HepG2 (cell line): ENCODE data around the gene DUS2. TPM values are rescaled to one million over a fixed set of nuclear protein-coding genes. Genes with fewer than 3 reads are reported as not detected.

Experiments used
- ADNP ChIP-seq: sonication (generic); formaldehyde crosslinking; IDR thresholded peaks from 2 replicates; pipeline ENCODE4 v1.4.0; 2020; ENCODE audit warnings: missing genetic modification reagents
- ATF7-NPFF ChIP-seq: sonication (generic); formaldehyde crosslinking; IDR thresholded peaks from 2 replicates; pipeline ENCODE4 v1.8.1; 2023; ENCODE audit warnings: mild to moderate bottlenecking, low read depth, missing genetic modification reagents, moderate library complexity
- FIP1L1 ChIP-seq: fragments of 200-400 bp; formaldehyde crosslinking; IDR thresholded peaks from 2 replicates; pipeline ENCODE4 v1.6.1; 2018; ENCODE audit warnings: low read depth, mild to moderate bottlenecking, low read length, moderate library complexity, borderline replicate concordance; ENCODE audit not compliant: insufficient read depth
- HMG20A ChIP-seq: IDR thresholded peaks from 2 replicates; pipeline ENCODE4 v1.6.1; 2016; ENCODE audit warnings: borderline replicate concordance
- JARID2 ChIP-seq: sonication (generic); formaldehyde crosslinking; IDR thresholded peaks from 2 replicates; pipeline ENCODE4 v1.8.1; 2023; ENCODE audit warnings: missing genetic modification reagents, inconsistent platforms; ENCODE audit not compliant: insufficient replicate concordance
- MEIS2 ChIP-seq: sonication (generic); formaldehyde crosslinking; IDR thresholded peaks from 2 replicates; pipeline ENCODE4 v1.9.0; 2021; ENCODE audit warnings: mild to moderate bottlenecking, missing genetic modification reagents
- NFKBIZ ChIP-seq: IDR thresholded peaks from 2 replicates; pipeline ENCODE4 v1.6.1; 2018; ENCODE audit warnings: missing genetic modification reagents, missing compliant biosample characterization
- NR2F2 ChIP-seq: IDR thresholded peaks from 2 replicates; pipeline ENCODE4 v1.6.1; 2012; ENCODE audit warnings: low read depth, inconsistent platforms, borderline replicate concordance
- PCBP1 ChIP-seq: fragments of 200-400 bp; formaldehyde crosslinking; IDR thresholded peaks from 2 replicates; pipeline ENCODE4 v1.6.1; 2017; ENCODE audit warnings: mild to moderate bottlenecking, low read depth, low read length, borderline replicate concordance
- SMAD1 ChIP-seq: sonication (generic); formaldehyde crosslinking; IDR thresholded peaks from 2 replicates; pipeline ENCODE4 v1.4.0; 2020; ENCODE audit warnings: missing genetic modification reagents, low read depth, mild to moderate bottlenecking, borderline replicate concordance
- SNRNP70 ChIP-seq: fragments of 200-400 bp; formaldehyde crosslinking; IDR thresholded peaks from 2 replicates; pipeline ENCODE4 v1.6.1; 2017; ENCODE audit warnings: mild to moderate bottlenecking, low read depth, low read length, moderate library complexity
- SP5 ChIP-seq: IDR thresholded peaks from 2 replicates; pipeline ENCODE4 v1.6.1; 2016; ENCODE audit warnings: low read depth, borderline replicate concordance
- STAG1 ChIP-seq: sonication (generic); formaldehyde crosslinking; IDR thresholded peaks from 2 replicates; pipeline ENCODE4 v1.4.0; 2020; ENCODE audit warnings: missing genetic modification reagents
- TCF7 ChIP-seq: sonication (generic); IDR thresholded peaks from 2 replicates; pipeline ENCODE4 v1.6.1; 2016; ENCODE audit warnings: antibody characterized with exemption, low read depth
- ZNF83 ChIP-seq: sonication (generic); formaldehyde crosslinking; IDR thresholded peaks from 2 replicates; pipeline ENCODE4 v1.4.0; 2020; ENCODE audit warnings: missing genetic modification reagents, mild to moderate bottlenecking, borderline replicate concordance
- polyA plus RNA-seq, 8 experiments: library from polyadenylated mRNA; depleted of rRNA in 3 of 8; stranded (reverse) in 7 of 8; unstranded in 1 of 8; fragments of >200 nt; fragmentation: Illumina TruSeq in 4 of 8; extraction: Trizol in 4 of 8; gene quantifications; 2 replicates each; pipeline versions ENCODE4 v1.2.1 to v1.2.3, GENCODE V29; 2011 to 2016; ENCODE audit warnings: low read depth in 4 of 8, missing spikeins in 1 of 8, mixed read lengths in 1 of 8; ENCODE audit not compliant: insufficient read depth in 1 of 8
- total RNA-seq, 5 experiments: library from RNA; depleted of rRNA; stranded (reverse); fragments of >200 nt; fragmentation: Illumina TruSeq; extraction: Trizol; gene quantifications; 2 replicates each; pipeline ENCODE4 v1.2.3, GENCODE V29; 2016; ENCODE audit warnings: low read depth in 1 of 5
- TF ChIP-seq, protein P1 (sequence below): sonication (generic); formaldehyde crosslinking; IDR thresholded peaks from 2 replicates; pipeline ENCODE4 v1.4.0; 2020; ENCODE audit warnings: missing genetic modification reagents; ENCODE audit errors: not compliant biosample characterization
- TF ChIP-seq, protein P2 (sequence below): sonication (generic); formaldehyde crosslinking; IDR thresholded peaks from 2 replicates; pipeline ENCODE4 v1.5.1; 2020; ENCODE audit warnings: mild to moderate bottlenecking, moderate library complexity, missing genetic modification reagents
- TF ChIP-seq, protein P3 (sequence below): sonication (generic); formaldehyde crosslinking; conservative IDR thresholded peaks from 2 replicates; pipeline ENCODE4 v1.8.0; 2022; ENCODE audit warnings: low read depth, missing genetic modification reagents
- TF ChIP-seq, protein P4 (sequence below): sonication (generic); formaldehyde crosslinking; IDR thresholded peaks from 2 replicates; pipeline ENCODE4 v1.8.1; 2023; ENCODE audit warnings: mild to moderate bottlenecking, missing genetic modification reagents, borderline replicate concordance

The DUS2 gene
- total and polyA plus RNA-seq, 2 of the 13 experiments (the other 11 are each of a cell fraction or from before 2014, with no cell fraction given), result 17.8 to 25.1 TPM

DNA sequence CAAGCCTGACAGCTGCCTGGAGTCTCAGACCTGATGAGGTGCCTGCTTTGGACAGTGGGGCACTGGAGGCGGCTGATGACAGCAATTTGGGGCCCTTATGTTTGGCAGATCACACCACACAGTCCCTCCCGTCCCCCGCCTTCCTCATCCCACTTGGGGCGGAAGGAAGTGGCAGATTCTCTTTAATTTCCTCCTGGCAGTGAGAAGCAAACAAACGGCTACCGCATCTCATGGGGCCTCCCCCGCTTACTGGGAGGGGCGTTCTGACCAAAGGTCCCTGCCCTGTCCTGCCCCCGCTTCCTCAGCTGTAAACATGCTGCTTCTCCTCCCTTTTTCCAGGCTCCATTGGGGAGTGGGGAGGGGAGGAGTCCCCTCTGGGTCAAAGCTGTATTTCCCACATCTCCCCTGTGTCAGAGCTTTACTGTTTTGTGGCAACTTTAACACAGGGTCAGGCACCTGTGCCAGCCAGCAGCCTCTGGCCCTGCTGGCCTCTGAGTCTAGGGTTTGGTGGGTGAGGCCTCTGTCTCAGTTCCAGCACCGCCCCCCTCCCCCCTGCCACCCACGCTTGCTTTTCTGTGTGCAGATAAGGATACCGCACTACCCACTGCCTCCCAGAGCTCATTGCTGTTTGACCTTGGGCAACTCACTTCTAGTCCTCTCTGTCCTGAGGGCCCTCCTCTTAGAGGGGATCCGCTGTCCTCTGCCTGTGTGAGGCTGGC, 56.7 kb downstream of the DUS2 start (continued):
- TF ChIP-seq ZNF83 (CRISPR knock-in tag), result no peak
- TF ChIP-seq MEIS2 (CRISPR knock-in tag), result peak; percentile 90
- TF ChIP-seq JARID2, result peak; percentile 16
- TF ChIP-seq NR2F2, result no peak
- TF ChIP-seq SMAD1 (CRISPR knock-in tag), result peak; percentile 86; the same call in 1 of the 2 replicates
- TF ChIP-seq, protein P1, sequence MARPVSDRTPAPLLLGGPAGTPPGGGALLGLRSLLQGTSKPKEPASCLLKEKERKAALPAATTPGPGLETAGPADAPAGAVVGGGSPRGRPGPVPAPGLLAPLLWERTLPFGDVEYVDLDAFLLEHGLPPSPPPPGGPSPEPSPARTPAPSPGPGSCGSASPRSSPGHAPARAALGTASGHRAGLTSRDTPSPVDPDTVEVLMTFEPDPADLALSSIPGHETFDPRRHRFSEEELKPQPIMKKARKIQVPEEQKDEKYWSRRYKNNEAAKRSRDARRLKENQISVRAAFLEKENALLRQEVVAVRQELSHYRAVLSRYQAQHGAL (CRISPR knock-in tag), result no peak
- TF ChIP-seq FIP1L1, result peak; percentile 79; the same call in 1 of the 2 replicates
- 0 out of 2 replicates have a peak, but pooled peaks have one; percentile 27 for TF ChIP-seq ATF7-NPFF (CRISPR knock-in tag)
- TF ChIP-seq ADNP, result peak; percentile 16; the same call in 1 of the 2 replicates
- 0 out of 2 replicates have a peak, but pooled peaks have one; percentile 5 for TF ChIP-seq STAG1
- TF ChIP-seq NFKBIZ, result peak; percentile 91; the same call in 1 of the 2 replicates
- TF ChIP-seq, protein P2, sequence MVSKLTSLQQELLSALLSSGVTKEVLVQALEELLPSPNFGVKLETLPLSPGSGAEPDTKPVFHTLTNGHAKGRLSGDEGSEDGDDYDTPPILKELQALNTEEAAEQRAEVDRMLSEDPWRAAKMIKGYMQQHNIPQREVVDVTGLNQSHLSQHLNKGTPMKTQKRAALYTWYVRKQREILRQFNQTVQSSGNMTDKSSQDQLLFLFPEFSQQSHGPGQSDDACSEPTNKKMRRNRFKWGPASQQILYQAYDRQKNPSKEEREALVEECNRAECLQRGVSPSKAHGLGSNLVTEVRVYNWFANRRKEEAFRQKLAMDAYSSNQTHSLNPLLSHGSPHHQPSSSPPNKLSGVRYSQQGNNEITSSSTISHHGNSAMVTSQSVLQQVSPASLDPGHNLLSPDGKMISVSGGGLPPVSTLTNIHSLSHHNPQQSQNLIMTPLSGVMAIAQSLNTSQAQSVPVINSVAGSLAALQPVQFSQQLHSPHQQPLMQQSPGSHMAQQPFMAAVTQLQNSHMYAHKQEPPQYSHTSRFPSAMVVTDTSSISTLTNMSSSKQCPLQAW, result peak; percentile 97
- TF ChIP-seq, protein P3, sequence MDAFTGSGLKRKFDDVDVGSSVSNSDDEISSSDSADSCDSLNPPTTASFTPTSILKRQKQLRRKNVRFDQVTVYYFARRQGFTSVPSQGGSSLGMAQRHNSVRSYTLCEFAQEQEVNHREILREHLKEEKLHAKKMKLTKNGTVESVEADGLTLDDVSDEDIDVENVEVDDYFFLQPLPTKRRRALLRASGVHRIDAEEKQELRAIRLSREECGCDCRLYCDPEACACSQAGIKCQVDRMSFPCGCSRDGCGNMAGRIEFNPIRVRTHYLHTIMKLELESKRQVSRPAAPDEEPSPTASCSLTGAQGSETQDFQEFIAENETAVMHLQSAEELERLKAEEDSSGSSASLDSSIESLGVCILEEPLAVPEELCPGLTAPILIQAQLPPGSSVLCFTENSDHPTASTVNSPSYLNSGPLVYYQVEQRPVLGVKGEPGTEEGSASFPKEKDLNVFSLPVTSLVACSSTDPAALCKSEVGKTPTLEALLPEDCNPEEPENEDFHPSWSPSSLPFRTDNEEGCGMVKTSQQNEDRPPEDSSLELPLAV, result no peak
- peak; percentile 80; the same call in 1 of the 2 replicates for TF ChIP-seq HMG20A (CRISPR knock-in tag)
- TF ChIP-seq SNRNP70, result no peak
- peak; percentile 68 for TF ChIP-seq TCF7
- 0 out of 2 replicates have a peak, but pooled peaks have one; percentile 61 for TF ChIP-seq PCBP1
- TF ChIP-seq, protein P4, sequence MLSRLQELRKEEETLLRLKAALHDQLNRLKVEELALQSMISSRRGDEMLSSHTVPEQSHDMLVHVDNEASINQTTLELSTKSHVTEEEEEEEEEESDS (CRISPR knock-in tag), result peak; percentile 85; the same call in 1 of the 2 replicates
- TF ChIP-seq SP5 (CRISPR knock-in tag), result peak; percentile 100
